Activated T-helper 17 cell treated with anti-CD3 and anti-CD28 coated beads, Interleukin-2, amount 50 U/mL, for 72 hours (primary cell): ENCODE measurements around the gene NWD2. TPM values are rescaled to one million over a fixed set of nuclear protein-coding genes. Genes with fewer than 3 reads are reported as not detected.
"Not testable (repeated sequence)": the region's sequence is repeated elsewhere in the genome, so short reads cannot be mapped to it uniquely, and the experiment has no call there.

Experiments used
- ATAC-seq: fragments of 150-1000 bp; cut with Tn5 transposase; replicated peaks from 2 replicates; pipeline ENCODE4 v1.10.0; 2021; ENCODE audit warnings: mild to moderate bottlenecking, moderate library complexity
- H3K27ac Mint-ChIP-seq: one replicate; pipeline ENCODE4 v1.8.0; 2022; ENCODE audit warnings: mixed read lengths
- H3K27me3 Mint-ChIP-seq: one replicate; pipeline ENCODE4 v1.8.0; 2022; ENCODE audit warnings: mixed read lengths
- H3K36me3 Mint-ChIP-seq: one replicate; pipeline ENCODE4 v1.8.0; 2022; ENCODE audit warnings: low read depth, mild to moderate bottlenecking, mixed read lengths
- H3K4me1 Mint-ChIP-seq: one replicate; pipeline ENCODE4 v1.8.0; 2022; ENCODE audit warnings: mixed read lengths
- H3K4me3 Mint-ChIP-seq: one replicate; pipeline ENCODE4 v1.8.0; 2022; ENCODE audit warnings: mild to moderate bottlenecking, mixed read lengths
- H3K9me3 Mint-ChIP-seq: one replicate; pipeline ENCODE4 v1.8.0; 2022; ENCODE audit warnings: mixed read lengths
- total RNA-seq, 2 donors: library from RNA; stranded (reverse); gene quantifications; one replicate each; pipeline ENCODE4 v1.2.3, GENCODE V29; 2022

The NWD2 gene
- total RNA-seq, 2 donors from 2014 or later = not detected

DNA sequence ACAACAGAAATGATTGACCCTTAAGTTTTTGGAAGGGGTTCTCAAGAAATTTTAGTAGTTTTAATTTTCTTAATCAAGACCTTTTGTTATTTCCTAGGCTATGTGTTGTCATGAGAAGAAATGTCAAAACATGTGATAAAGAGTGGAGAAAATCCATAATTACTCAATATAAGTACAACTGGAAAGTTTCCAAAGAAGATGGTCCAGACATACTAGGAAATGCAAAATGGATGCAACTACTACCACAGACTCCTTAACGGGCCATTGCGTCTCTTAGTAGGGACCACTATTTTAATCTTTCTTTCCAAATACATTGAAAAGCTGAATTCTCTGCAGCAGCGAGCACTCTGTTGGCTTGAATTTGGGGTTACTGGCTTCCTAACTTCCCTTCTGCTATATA, 148.8 kb downstream of the NWD2 start:
- no peak overlapping the region for H3K27ac Mint-ChIP-seq
- H3K4me3 Mint-ChIP-seq = no peak overlapping the region
- no peaks in the 10 kb centered on the region for H3K4me1 Mint-ChIP-seq
- no peak for ATAC-seq
- H3K36me3 Mint-ChIP-seq = no peaks in the 10 kb centered on the region
- H3K27me3 Mint-ChIP-seq = peaks cover 17% of the 10 kb centered on the region
- H3K9me3 Mint-ChIP-seq = no peaks in the 10 kb centered on the region

GRCh38 chr4:37393889-37394288, 149.3 kb downstream of the NWD2 start:
- Mint-ChIP-seq H3K4me1 (no peaks in the 10 kb centered on the region), H3K4me3 (no peak overlapping the region), H3K9me3 (no peaks in the 10 kb centered on the region), H3K27ac (no peak overlapping the region), H3K36me3 (no peaks in the 10 kb centered on the region), H3K27me3 (peaks cover 17% of the 10 kb centered on the region)
- ATAC-seq = no peak

- H3K9me3 Mint-ChIP-seq = no peaks in the 10 kb centered on the region
- peaks cover 20% of the 10 kb centered on the region for H3K27me3 Mint-ChIP-seq
- no peak overlapping the region for H3K27ac Mint-ChIP-seq
- ATAC-seq = no peak
- H3K36me3 Mint-ChIP-seq = no peaks in the 10 kb centered on the region
- H3K4me3 Mint-ChIP-seq = no peak overlapping the region
- no peaks in the 10 kb centered on the region for H3K4me1 Mint-ChIP-seq
Measured at GRCh38 chr4:37397505-37397904, 153.0 kb downstream of the NWD2 start.

- peak; percentile 50 for ATAC-seq
- Mint-ChIP-seq H3K4me1 (no peaks in the 10 kb centered on the region), H3K27me3 (peaks cover 33% of the 10 kb centered on the region), H3K9me3 (no peaks in the 10 kb centered on the region), H3K27ac (no peak overlapping the region), H3K4me3 (no peak overlapping the region), H3K36me3 (no peaks in the 10 kb centered on the region)
Measured at GRCh38 chr4:37400241-37400881, 155.8 kb downstream of the NWD2 start.

- H3K27me3 Mint-ChIP-seq = peaks cover 32% of the 10 kb centered on the region
- not testable (repeated sequence) for ATAC-seq, H3K4me3 Mint-ChIP-seq
Measured at GRCh38 chr4:37407938-37408826, 163.6 kb downstream of the NWD2 start.

GRCh38 chr4:37413612-37414011, 169.1 kb downstream of the NWD2 start:
- not testable (repeated sequence) for H3K27ac Mint-ChIP-seq, H3K4me1 Mint-ChIP-seq, ATAC-seq, H3K9me3 Mint-ChIP-seq, H3K36me3 Mint-ChIP-seq, H3K4me3 Mint-ChIP-seq
- H3K27me3 Mint-ChIP-seq = peaks cover 14% of the 10 kb centered on the region

More at GRCh38 chr4:37407938-37408826, 163.6 kb downstream of the NWD2 start:
- not testable (repeated sequence) for H3K4me1 Mint-ChIP-seq, H3K9me3 Mint-ChIP-seq, H3K36me3 Mint-ChIP-seq, H3K27ac Mint-ChIP-seq

DNA sequence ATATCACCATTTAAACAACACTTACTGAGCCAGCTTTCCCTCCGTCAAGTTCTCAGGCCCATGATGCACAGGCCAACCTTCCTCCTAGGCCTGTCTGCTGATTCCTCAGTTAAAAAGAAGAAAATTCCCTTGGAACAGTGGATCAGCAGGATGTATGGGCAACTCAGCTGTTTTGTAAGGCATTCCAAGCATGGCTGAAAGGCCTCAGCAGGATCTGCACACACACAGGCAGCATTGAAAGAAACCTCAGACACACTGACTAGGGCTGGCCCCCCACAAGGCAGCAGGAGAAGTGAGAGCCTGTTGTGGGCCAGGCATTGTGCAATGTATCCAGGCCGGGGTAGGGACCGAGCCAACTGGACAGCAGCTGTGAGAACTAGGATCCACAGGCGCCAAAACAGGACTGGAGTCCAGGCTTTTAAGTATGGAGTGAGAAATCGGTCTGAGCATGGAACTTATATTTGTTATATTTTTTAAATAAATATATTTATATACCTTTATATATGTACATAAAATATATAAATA, 171.4 kb downstream of the NWD2 start:
- ATAC-seq = no peak
- H3K4me1 Mint-ChIP-seq = no peaks in the 10 kb centered on the region
- peaks cover 2% of the 10 kb centered on the region for H3K27me3 Mint-ChIP-seq
- no peaks in the 10 kb centered on the region for H3K36me3 Mint-ChIP-seq
- no peak overlapping the region for H3K27ac Mint-ChIP-seq
- H3K9me3 Mint-ChIP-seq = peaks cover 1% of the 10 kb centered on the region
- no peak overlapping the region for H3K4me3 Mint-ChIP-seq

DNA sequence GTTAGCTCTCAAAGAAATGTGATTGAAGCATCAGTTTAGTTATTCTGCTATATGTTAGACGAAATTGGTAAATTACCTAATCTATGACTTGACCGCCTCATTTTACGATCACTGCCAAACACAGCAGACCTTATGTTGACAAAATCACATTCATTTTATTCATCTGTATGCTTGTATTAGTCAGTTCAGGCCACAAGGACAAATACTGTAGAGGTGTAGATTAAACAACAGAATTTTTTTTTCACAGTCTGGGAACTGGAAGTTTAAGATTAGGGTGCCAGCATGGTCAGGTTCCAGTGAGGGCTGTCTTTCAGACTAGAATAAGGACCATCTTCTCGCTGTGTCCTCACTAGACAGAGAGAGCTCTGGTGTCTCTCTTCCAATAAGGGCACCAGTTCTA, 177.1 kb downstream of the NWD2 start:
- Mint-ChIP-seq H3K27me3 (peaks cover 16% of the 10 kb centered on the region), H3K27ac (no peak overlapping the region), H3K4me3 (no peak overlapping the region), H3K36me3 (no peaks in the 10 kb centered on the region), H3K9me3 (no peaks in the 10 kb centered on the region), H3K4me1 (no peaks in the 10 kb centered on the region)
- ATAC-seq = no peak

- ATAC-seq = no peak
- Mint-ChIP-seq H3K4me1 (no peaks in the 10 kb centered on the region), H3K27ac (no peak overlapping the region), H3K4me3 (no peak overlapping the region), H3K9me3 (no peaks in the 10 kb centered on the region), H3K27me3 (peaks cover 21% of the 10 kb centered on the region), H3K36me3 (no peaks in the 10 kb centered on the region)
Measured at GRCh38 chr4:37422102-37422501, 177.6 kb downstream of the NWD2 start.

- no peak overlapping the region for H3K27ac Mint-ChIP-seq
Measured at GRCh38 chr4:37422638-37423037, 178.1 kb downstream of the NWD2 start.

GRCh38 chr4:37423310-37423709, 178.8 kb downstream of the NWD2 start:
- Mint-ChIP-seq H3K9me3 (no peaks in the 10 kb centered on the region), H3K27me3 (peaks cover 25% of the 10 kb centered on the region), H3K36me3 (no peaks in the 10 kb centered on the region), H3K4me3 (no peak overlapping the region), H3K4me1 (no peaks in the 10 kb centered on the region), H3K27ac (no peak overlapping the region)
- ATAC-seq = no peak

More at GRCh38 chr4:37422638-37423037, 178.1 kb downstream of the NWD2 start:
- Mint-ChIP-seq H3K36me3 (no peaks in the 10 kb centered on the region), H3K9me3 (no peaks in the 10 kb centered on the region), H3K4me3 (no peak overlapping the region), H3K4me1 (no peaks in the 10 kb centered on the region), H3K27me3 (peaks cover 25% of the 10 kb centered on the region)
- ATAC-seq = no peak

DNA sequence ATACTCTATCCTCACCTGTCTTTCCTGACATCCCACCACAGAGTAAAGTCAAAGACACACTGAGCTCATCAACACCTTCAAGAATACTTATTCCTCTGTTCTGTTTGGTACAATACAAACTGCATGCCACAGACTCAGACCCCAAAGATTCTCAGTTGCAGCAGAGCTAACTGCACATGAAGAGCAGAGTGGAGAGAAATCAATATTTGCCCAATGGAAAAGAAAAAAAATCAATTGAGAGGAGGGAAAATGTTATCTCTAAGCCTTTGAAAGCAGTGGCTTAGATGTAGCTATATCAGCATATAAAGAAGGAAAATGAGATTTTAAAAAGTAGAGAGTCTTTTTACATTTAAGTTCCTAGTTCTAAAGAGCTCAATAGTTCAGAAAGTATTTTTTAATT, 180.2 kb downstream of the NWD2 start:
- H3K4me1 Mint-ChIP-seq = no peaks in the 10 kb centered on the region
- H3K36me3 Mint-ChIP-seq = no peaks in the 10 kb centered on the region
- H3K4me3 Mint-ChIP-seq = no peak overlapping the region
- no peaks in the 10 kb centered on the region for H3K9me3 Mint-ChIP-seq
- H3K27me3 Mint-ChIP-seq = peaks cover 25% of the 10 kb centered on the region
- ATAC-seq = no peak
- no peak overlapping the region for H3K27ac Mint-ChIP-seq

DNA sequence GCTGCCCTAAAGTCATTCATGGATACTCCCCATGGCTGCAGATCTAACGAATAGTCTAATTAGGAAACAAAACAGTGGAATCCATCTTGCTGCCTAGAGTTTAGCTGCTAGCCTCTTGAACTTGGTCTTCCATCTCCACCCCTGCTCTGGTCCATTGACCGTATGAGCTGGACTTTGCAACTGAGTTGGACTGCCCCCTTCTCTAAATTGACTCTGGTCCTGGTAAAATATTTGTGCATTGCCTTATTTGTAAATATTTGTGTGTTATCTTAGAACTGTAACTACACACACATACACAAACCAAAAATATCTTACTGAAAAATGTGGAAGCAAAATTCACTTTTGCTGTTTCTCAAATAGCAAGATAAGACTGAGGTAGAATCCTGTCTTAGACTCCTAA, 181.3 kb downstream of the NWD2 start:
- Mint-ChIP-seq H3K9me3 (no peaks in the 10 kb centered on the region), H3K4me3 (no peak overlapping the region), H3K27ac (no peak overlapping the region), H3K4me1 (no peaks in the 10 kb centered on the region), H3K36me3 (no peaks in the 10 kb centered on the region), H3K27me3 (peaks cover 26% of the 10 kb centered on the region)
- ATAC-seq = no peak

DNA sequence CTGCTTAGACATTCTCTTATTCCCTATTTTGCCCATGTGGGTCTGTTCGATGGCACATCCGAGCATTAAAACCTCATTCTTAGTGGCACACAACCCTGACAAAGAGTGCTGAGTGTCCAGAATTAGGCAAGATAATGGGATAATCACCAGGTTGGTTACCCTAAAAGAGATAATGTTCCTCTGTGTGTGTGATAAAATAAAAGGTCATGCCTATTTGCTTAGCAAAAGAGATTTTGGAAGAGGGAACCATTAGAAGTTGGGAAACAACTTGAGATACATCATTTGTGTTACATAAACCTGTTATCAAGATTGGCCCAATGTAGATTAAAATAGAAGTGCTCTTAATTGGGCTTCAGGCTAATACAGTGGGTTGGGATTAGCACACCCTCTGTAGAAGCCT, 182.7 kb downstream of the NWD2 start:
- Mint-ChIP-seq H3K27me3 (peaks cover 33% of the 10 kb centered on the region), H3K4me3 (no peak overlapping the region), H3K27ac (no peak overlapping the region), H3K4me1 (no peaks in the 10 kb centered on the region), H3K9me3 (no peaks in the 10 kb centered on the region), H3K36me3 (no peaks in the 10 kb centered on the region)
- no peak for ATAC-seq

DNA sequence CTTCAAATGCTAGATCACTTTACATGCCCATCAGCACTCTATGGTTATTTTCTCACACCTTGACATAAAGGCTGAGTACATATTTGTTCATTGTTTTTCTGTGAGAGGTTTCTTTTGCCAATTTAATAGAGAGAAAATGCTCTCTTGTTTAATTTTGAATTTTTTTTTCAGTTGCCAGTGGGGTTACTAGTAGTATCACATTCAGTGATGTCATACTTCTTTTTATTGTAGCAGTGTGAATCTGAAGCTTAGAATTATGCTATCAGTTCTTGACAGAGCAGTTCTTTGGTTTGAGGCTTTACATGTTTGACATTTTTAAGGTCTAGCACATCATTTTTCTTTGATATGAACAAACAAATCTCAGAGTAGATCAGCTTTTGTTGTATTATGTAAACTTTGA, 185.4 kb downstream of the NWD2 start:
- ATAC-seq = no peak
- H3K36me3 Mint-ChIP-seq = no peaks in the 10 kb centered on the region
- H3K27me3 Mint-ChIP-seq = peaks cover 35% of the 10 kb centered on the region
- no peaks in the 10 kb centered on the region for H3K9me3 Mint-ChIP-seq
- H3K27ac Mint-ChIP-seq = no peak overlapping the region
- H3K4me3 Mint-ChIP-seq = no peak overlapping the region
- no peaks in the 10 kb centered on the region for H3K4me1 Mint-ChIP-seq
